Measurements from ENCODE around the gene SLC51B.
A peak's percentile ranks its signal among the peaks of the same experiment; 100 is the strongest.
"Not testable (repeated sequence)": the region's sequence is repeated elsewhere in the genome, so short reads cannot be mapped to it uniquely, and the experiment has no call there.

SLC51B gene

GRCh38 chr15:65004993-65005392 is 40.2 kb upstream of the SLC51B start:
- H3K9me3 ChIP-seq (ENCODE audit: insufficient read depth, low read depth, low read length): no peaks in the 10 kb centered on the region
- no peaks in the 10 kb centered on the region for H3K9me2 ChIP-seq (replicated peaks; ENCODE audit: low read depth, low read length)
- H3K4me2 ChIP-seq (ENCODE audit: low read depth, low read length, poor library complexity, severe bottlenecking): no peak overlapping the region
- no peak for TF ChIP-seq CTCF (conservative IDR thresholded peaks at IDR 0.05; ENCODE audit: low read length)
- TF ChIP-seq EZH2phosphoT487 (IDR thresholded peaks at IDR 0.05; ENCODE audit: borderline replicate concordance): no peak
- no peak overlapping the region for H2AFZ ChIP-seq (ENCODE audit: low read length)
- no peak overlapping the region for H3K9ac ChIP-seq (ENCODE audit: low read depth, low read length, poor library complexity, severe bottlenecking)
- H3K79me2 ChIP-seq (ENCODE audit: insufficient read depth, low read length): no peaks in the 10 kb centered on the region
- no peaks in the 10 kb centered on the region for H3K36me3 ChIP-seq (ENCODE audit: insufficient read depth, low read length)
- H3F3A ChIP-seq (ENCODE audit: low read depth): no peaks in the 10 kb centered on the region
- no peaks in the 10 kb centered on the region for H4K20me1 ChIP-seq (ENCODE audit: insufficient read depth, low read length, poor library complexity, severe bottlenecking)
- no peaks in the 10 kb centered on the region for H3K4me1 ChIP-seq (ENCODE audit: insufficient read depth, low read length, poor library complexity, severe bottlenecking)
- H3K27me3 ChIP-seq (ENCODE audit: insufficient read depth, low read length, poor library complexity, severe bottlenecking): no peaks in the 10 kb centered on the region
- H3K4me3 ChIP-seq (ENCODE audit: low read length, poor library complexity, severe bottlenecking): no peak overlapping the region

- H3K9me2 ChIP-seq (replicated peaks; ENCODE audit: low read depth, low read length): no peaks in the 10 kb centered on the region
- no peak overlapping the region for H3K4me3 ChIP-seq (ENCODE audit: low read length, poor library complexity, severe bottlenecking)
- no peaks in the 10 kb centered on the region for H4K20me1 ChIP-seq (ENCODE audit: insufficient read depth, low read length, poor library complexity, severe bottlenecking)
- H3K4me1 ChIP-seq (ENCODE audit: insufficient read depth, low read length, poor library complexity, severe bottlenecking): no peaks in the 10 kb centered on the region
- no peaks in the 10 kb centered on the region for H3K27me3 ChIP-seq (ENCODE audit: insufficient read depth, low read length, poor library complexity, severe bottlenecking)
- H3K79me2 ChIP-seq (ENCODE audit: insufficient read depth, low read length): no peaks in the 10 kb centered on the region
- no peak overlapping the region for H3K9ac ChIP-seq (ENCODE audit: low read depth, low read length, poor library complexity, severe bottlenecking)
- H3F3A ChIP-seq (ENCODE audit: low read depth): no peaks in the 10 kb centered on the region
- no peaks in the 10 kb centered on the region for H3K9me3 ChIP-seq (ENCODE audit: insufficient read depth, low read depth, low read length)
- no peaks in the 10 kb centered on the region for H3K36me3 ChIP-seq (ENCODE audit: insufficient read depth, low read length)
- TF ChIP-seq EZH2phosphoT487 (IDR thresholded peaks at IDR 0.05; ENCODE audit: borderline replicate concordance) (no peak), CTCF (conservative IDR thresholded peaks at IDR 0.05; ENCODE audit: low read length) (no peak)
- no peak overlapping the region for H3K4me2 ChIP-seq (ENCODE audit: low read depth, low read length, poor library complexity, severe bottlenecking)
- H2AFZ ChIP-seq (ENCODE audit: low read length): no peak overlapping the region
Measured at GRCh38 chr15:65006876-65007275, 38.3 kb upstream of the SLC51B start.

- Histone ChIP-seq H3K9me2 (replicated peaks; ENCODE audit: low read depth, low read length) (no peaks in the 10 kb centered on the region), H3K9me3 (ENCODE audit: insufficient read depth, low read depth, low read length) (peaks cover 6% of the 10 kb centered on the region; the same call in 1 of the 2 replicates), H3K36me3 (ENCODE audit: insufficient read depth, low read length) (peaks cover 6% of the 10 kb centered on the region; the same call in 1 of the 2 replicates), H3F3A (ENCODE audit: low read depth) (no peaks in the 10 kb centered on the region), H3K79me2 (ENCODE audit: insufficient read depth, low read length) (no peaks in the 10 kb centered on the region), H3K9ac (ENCODE audit: low read depth, low read length, poor library complexity, severe bottlenecking) (no peak overlapping the region), H3K4me2 (ENCODE audit: low read depth, low read length, poor library complexity, severe bottlenecking) (no peak overlapping the region), H3K27me3 (ENCODE audit: insufficient read depth, low read length, poor library complexity, severe bottlenecking) (no peaks in the 10 kb centered on the region), H4K20me1 (ENCODE audit: insufficient read depth, low read length, poor library complexity, severe bottlenecking) (no peaks in the 10 kb centered on the region), H3K4me1 (ENCODE audit: insufficient read depth, low read length, poor library complexity, severe bottlenecking) (no peaks in the 10 kb centered on the region), H3K4me3 (ENCODE audit: low read length, poor library complexity, severe bottlenecking) (no peak overlapping the region), H2AFZ (ENCODE audit: low read length) (no peak overlapping the region)
- no peak for TF ChIP-seq EZH2phosphoT487 (IDR thresholded peaks at IDR 0.05; ENCODE audit: borderline replicate concordance)
- TF ChIP-seq CTCF (conservative IDR thresholded peaks at IDR 0.05; ENCODE audit: low read length): peak; percentile 44
Measured at GRCh38 chr15:65008983-65009382, 36.2 kb upstream of the SLC51B start.

GRCh38 chr15:65011198-65011597 is 34.0 kb upstream of the SLC51B start:
- H3K4me3 ChIP-seq (ENCODE audit: low read length, poor library complexity, severe bottlenecking); H3K36me3 ChIP-seq (ENCODE audit: insufficient read depth, low read length); H3K9ac ChIP-seq (ENCODE audit: low read depth, low read length, poor library complexity, severe bottlenecking); H2AFZ ChIP-seq (ENCODE audit: low read length); H3K79me2 ChIP-seq (ENCODE audit: insufficient read depth, low read length); H3K4me2 ChIP-seq (ENCODE audit: low read depth, low read length, poor library complexity, severe bottlenecking); H3K4me1 ChIP-seq (ENCODE audit: insufficient read depth, low read length, poor library complexity, severe bottlenecking); H3K27me3 ChIP-seq (ENCODE audit: insufficient read depth, low read length, poor library complexity, severe bottlenecking); H4K20me1 ChIP-seq (ENCODE audit: insufficient read depth, low read length, poor library complexity, severe bottlenecking); H3K9me2 ChIP-seq (replicated peaks; ENCODE audit: low read depth, low read length); H3F3A ChIP-seq (ENCODE audit: low read depth); H3K9me3 ChIP-seq (ENCODE audit: insufficient read depth, low read depth, low read length): not testable (repeated sequence)
